IMR-90 (cell line): ENCODE data around the gene RRP36. TPM values are rescaled to one million over a fixed set of nuclear protein-coding genes. Genes with fewer than 3 reads are reported as not detected.
A peak's percentile ranks its signal among the peaks of the same experiment; 100 is the strongest.

Experiments
- ATAC-seq: fragments of 200-7000 bp; cut with Tn5 transposase; 2 replicates; pipeline ENCODE4 v1.9.1; 2020; ENCODE audit warnings: low read depth, mild to moderate bottlenecking, moderate library complexity
- BruUV-seq: library from RNA; stranded (reverse); fragments of 400-500 nt; replicated peaks from 2 replicates; lab custom pipeline; 2021; lab: Mats Ljungman, UMichigan
- CTCF ChIA-PET: fragments of 300-600 bp; formaldehyde crosslinking; extraction: SDS; loops from one replicate; lab custom pipeline; 2021; ENCODE audit warnings: antibody characterized with exemption; lab: Yijun Ruan, JAX
- POLR2A ChIA-PET: fragments of 300-600 bp; sonication (Branson Sonifier 250); formaldehyde crosslinking; loops from one replicate; lab custom pipeline; 2022; ENCODE audit warnings: antibody characterized with exemption; ENCODE audit not compliant: unreplicated experiment; lab: Charles Lee
- DNase-seq: peaks from one replicate; pipeline ENCODE4 v3.0.0; 2013
- H2AFZ ChIP-seq: replicated peaks from 2 replicates; pipeline ENCODE3; 2013; ENCODE audit warnings: low read length, mild to moderate bottlenecking; ENCODE audit not compliant: poor library complexity
- H2AK5ac ChIP-seq: 2 replicates; pipeline ENCODE4 v1.6.1; 2013; ENCODE audit warnings: low read depth, low read length, inconsistent platforms
- H2AK9ac ChIP-seq: replicated peaks from 2 replicates; pipeline ENCODE3; 2013; ENCODE audit warnings: mild to moderate bottlenecking, low read depth, low read length, moderate library complexity; ENCODE audit not compliant: poor library complexity
- H2BK120ac ChIP-seq: 2 replicates; pipeline ENCODE4 v1.6.1; 2013; ENCODE audit warnings: low read depth, low read length, inconsistent platforms
- H2BK15ac ChIP-seq: 3 replicates; pipeline ENCODE4 v1.6.1; 2013; ENCODE audit warnings: low read depth, low read length, inconsistent platforms
- H2BK20ac ChIP-seq: 2 replicates; pipeline ENCODE4 v1.6.1; 2013; ENCODE audit warnings: low read depth, mild to moderate bottlenecking, inconsistent platforms, low read length, moderate library complexity
- H2BK5ac ChIP-seq: 2 replicates; pipeline ENCODE4 v1.6.1; 2013; ENCODE audit warnings: mild to moderate bottlenecking, low read depth, low read length, inconsistent platforms; ENCODE audit not compliant: poor library complexity, severe bottlenecking
- H3K14ac ChIP-seq: replicated peaks from 2 replicates; pipeline ENCODE4 v1.6.1; 2013; ENCODE audit warnings: low read depth, low read length, inconsistent platforms
- H3K18ac ChIP-seq: 2 replicates; pipeline ENCODE4 v1.6.1; 2013; ENCODE audit warnings: low read depth, low read length, control low read depth
- H3K23ac ChIP-seq: 2 replicates; pipeline ENCODE4 v1.6.1; 2013; ENCODE audit warnings: low read depth, low read length, inconsistent platforms
- H3K27ac ChIP-seq: 2 replicates; pipeline ENCODE4 v1.5.1; 2013; ENCODE audit warnings: mild to moderate bottlenecking, control low read depth, low read length; ENCODE audit not compliant: insufficient read depth
- H3K27me3 ChIP-seq: 2 replicates; pipeline ENCODE4 v1.6.1; 2013; ENCODE audit warnings: low read length; ENCODE audit not compliant: control insufficient read depth, insufficient read depth
- H3K36me3 ChIP-seq: 2 replicates; pipeline ENCODE4 v1.6.1; 2013; ENCODE audit warnings: low read length, mixed read lengths; ENCODE audit not compliant: control insufficient read depth, insufficient read depth
- H3K4ac ChIP-seq: 2 replicates; pipeline ENCODE4 v1.6.1; 2013; ENCODE audit warnings: low read depth, low read length, inconsistent platforms
- H3K4me1 ChIP-seq: 2 replicates; pipeline ENCODE4 v1.6.1; 2013; ENCODE audit warnings: low read length, mixed read lengths; ENCODE audit not compliant: control insufficient read depth, insufficient read depth
- H3K4me2 ChIP-seq: 2 replicates; pipeline ENCODE4 v1.6.1; 2013; ENCODE audit warnings: low read depth, mild to moderate bottlenecking, control low read depth, low read length, moderate library complexity
- H3K4me3 ChIP-seq: 2 replicates; pipeline ENCODE4 v1.5.1; 2013; ENCODE audit warnings: low read depth, mild to moderate bottlenecking, control low read depth, low read length, moderate library complexity; ENCODE audit not compliant: insufficient read depth
- H3K56ac ChIP-seq: 2 replicates; pipeline ENCODE4 v1.6.1; 2013; ENCODE audit warnings: low read length, inconsistent platforms; ENCODE audit not compliant: insufficient read depth; ENCODE audit errors: extremely low read depth
- H3K79me1 ChIP-seq, 2 experiments: 2 replicates each; pipeline ENCODE4 v1.6.1; 2013; ENCODE audit warnings: low read length in 2 of 2, inconsistent platforms in 1 of 2, low read depth in 1 of 2
- H3K9ac ChIP-seq: 2 replicates; pipeline ENCODE4 v1.6.1; 2013; ENCODE audit warnings: low read depth, low read length, control low read depth
- H3K9me1 ChIP-seq: 2 replicates; pipeline ENCODE4 v1.6.1; 2013; ENCODE audit warnings: low read length, inconsistent platforms; ENCODE audit not compliant: insufficient read depth
- H3K9me3 ChIP-seq: 2 replicates; pipeline ENCODE4 v1.6.1; 2013; ENCODE audit warnings: low read length; ENCODE audit not compliant: control insufficient read depth, insufficient read depth
- H4K20me1 ChIP-seq: 2 replicates; pipeline ENCODE4 v1.6.1; 2013; ENCODE audit warnings: low read length, inconsistent platforms; ENCODE audit not compliant: insufficient read depth
- H4K5ac ChIP-seq: 2 replicates; pipeline ENCODE4 v1.6.1; 2013; ENCODE audit warnings: mild to moderate bottlenecking, low read depth, low read length, control low read depth
- H4K8ac ChIP-seq, 2 experiments: 2 replicates each; pipeline ENCODE4 v1.6.1; 2013; ENCODE audit warnings: low read depth in 2 of 2, low read length in 2 of 2, control low read depth in 1 of 2, inconsistent platforms in 1 of 2
- H4K91ac ChIP-seq: 2 replicates; pipeline ENCODE4 v1.6.1; 2013; ENCODE audit warnings: low read depth, low read length, inconsistent platforms; ENCODE audit not compliant: insufficient read depth
- BHLHE40 ChIP-seq: fragments of 150-350 bp; IDR thresholded peaks from 2 replicates; pipeline ENCODE4 v1.6.1; 2016; ENCODE audit warnings: mild to moderate bottlenecking, low read depth, low read length
- CEBPB ChIP-seq: IDR thresholded peaks from 2 replicates; pipeline ENCODE4 v1.6.1; 2012; ENCODE audit warnings: low read depth, low read length, improper control_type of control experiment
- CHD1 ChIP-seq: IDR thresholded peaks from 2 replicates; pipeline ENCODE4 v1.6.1; 2012; ENCODE audit warnings: low read depth, low read length, improper control_type of control experiment
- FOS ChIP-seq: fragments of 150-350 bp; IDR thresholded peaks from 2 replicates; pipeline ENCODE4 v1.6.1; 2016; ENCODE audit warnings: low read depth, low read length
- MAZ ChIP-seq: IDR thresholded peaks from 2 replicates; pipeline ENCODE4 v1.6.1; 2012; ENCODE audit warnings: low read depth, mild to moderate bottlenecking, low read length, improper control_type of control experiment, moderate library complexity, borderline replicate concordance
- MXI1 ChIP-seq: IDR thresholded peaks from 2 replicates; pipeline ENCODE4 v1.6.1; 2012; ENCODE audit warnings: low read depth, mild to moderate bottlenecking, low read length, moderate library complexity, borderline replicate concordance
- POLR2A ChIP-seq: IDR thresholded peaks from 2 replicates; pipeline ENCODE4 v1.6.1; 2012; ENCODE audit warnings: mild to moderate bottlenecking, low read depth, low read length
- WGBS, 2 experiments: methylation state at CpG; one replicate each; pipeline versions ENCODE4 v1.1.5 to v1.1.7; 2013; ENCODE audit warnings: missing lambda C conversion rate in 2 of 2; ENCODE audit not compliant: insufficient read length in 1 of 2; ENCODE audit errors: extremely low coverage in 2 of 2; 5-methylcytosine and 5-hydroxymethylcytosine counted together
- dilution Hi-C: fragments of 300-500 bp; cut with HindIII; formaldehyde crosslinking; loops from one replicate; pipeline ENCODE4 v1.14.3; 2018; ENCODE audit warnings: low sequenced_read_pairs; ENCODE audit not compliant: unreplicated experiment
- in situ Hi-C: fragments of 300-500 bp; cut with MboI; formaldehyde crosslinking; loops from 3 replicates; pipeline ENCODE4 v1.14.3; 2019; ENCODE audit warnings: low sequenced_read_pairs, inconsistent platforms, mixed read lengths
- intact Hi-C: fragments of 100-400 bp; cut with micrococcal nuclease; formaldehyde crosslinking; loops from 2 replicates; pipeline ENCODE4 v1.10.0; 2022
- polyA plus RNA-seq, 3 experiments: library from polyadenylated mRNA; depleted of rRNA; stranded (reverse); fragments of >200 nt; gene quantifications; 2 replicates each; pipeline ENCODE4 v1.2.3, GENCODE V29; 2012; ENCODE audit warnings: low replicate concordance in 1 of 3
- total RNA-seq: library from RNA; depleted of rRNA; stranded (reverse); fragments of >200 nt; gene quantifications from 2 replicates; pipeline ENCODE4 v1.2.3, GENCODE V29; 2012

The RRP36 gene
- total and polyA plus RNA-seq, 2 of the 4 experiments (the other 2 are of a cell fraction), result 54.3 to 106 TPM

- intact Hi-C loops, result loop anchor here (2.0 to 5.0 kb wide), 2 partner anchors 50 to 77 kb away; partner anchors contain the start of gene CNPY3
- dilution Hi-C loops, result no loop called here
- 0% methylated on average over 56 of the region's 59 CpGs; no CpG with 5 or more reads in 1 of the 2 experiments for WGBS, 2 experiments
These were observed 42.4 kb upstream of the RRP36 start, which contains the start of gene PEX6 for GRCh38 chr6:42978839-42979522. TSS of gene PEX6 (minus strand) at chr6:42979181. CDS start at chr6:42979150, 31 bp downstream.

More at GRCh38 chr6:42978839-42979522, 42.4 kb upstream of the RRP36 start, which contains the start of gene PEX6:
- Histone ChIP-seq H2AFZ (peak within 1 kb of the TSS; percentile 94), H4K5ac (peak within 1 kb of the TSS; percentile 50), H3K79me1 (peaks cover 9 to 42% of the 10 kb centered on the region in 2 experiments), H3K4me3 (peak within 1 kb of the TSS; percentile 68), H3K23ac (peak within 1 kb of the TSS; percentile 93), H2AK9ac (peak within 1 kb of the TSS; percentile 99), H2BK5ac (peak within 1 kb of the TSS; percentile 75), H4K8ac (peak within 1 kb of the TSS; percentile 82 to 99), H3K9me3 (no peaks in the 10 kb centered on the region), H3K4ac (peak within 1 kb of the TSS; percentile 92), H3K18ac (peak within 1 kb of the TSS; percentile 39), H4K20me1 (peaks cover 8% of the 10 kb centered on the region; the same call in 1 of the 2 replicates), H3K9me1 (peaks cover 12% of the 10 kb centered on the region), H2BK15ac (peak within 1 kb of the TSS; percentile 33; the same call in 1 of the 3 replicates), H2AK5ac (peak within 1 kb of the TSS; percentile 93), H3K27ac (peak within 1 kb of the TSS; percentile 83), H4K91ac (peak within 1 kb of the TSS; percentile 85), H3K27me3 (no peaks in the 10 kb centered on the region), H3K4me2 (peak within 1 kb of the TSS; percentile 92), H2BK20ac (peak within 1 kb of the TSS; percentile 51), H3K56ac (peak within 1 kb of the TSS; percentile 89), H3K36me3 (peaks cover 5% of the 10 kb centered on the region; the same call in 1 of the 2 replicates), H3K4me1 (peaks cover 5% of the 10 kb centered on the region), H3K9ac (peak within 1 kb of the TSS; percentile 95), H3K14ac (peak within 1 kb of the TSS; percentile 94), H2BK120ac (peak within 1 kb of the TSS; percentile 50)
- no TSS peak for BruUV-seq
- in situ Hi-C loops, result loop anchor here (5.0 kb wide), 1 partner anchor 47 kb away; no protein-coding TSS in a partner anchor
- TF ChIP-seq CHD1 (no peak), MXI1 (peak; percentile 64; the same call in 1 of the 2 replicates), FOS (no peak), CEBPB (no peak), BHLHE40 (no peak), MAZ (peak; percentile 62; the same call in 1 of the 2 replicates), POLR2A (peak; percentile 83)
- DNase-seq (peak; percentile 80), ATAC-seq (peak; percentile 93)
- ChIA-PET CTCF (no interaction called here), POLR2A (no interaction called here)
